Karpas-422 (cell line): ENCODE measurements around the gene ADO. TPM values are rescaled to one million over a fixed set of nuclear protein-coding genes. Genes with fewer than 3 reads are reported as not detected.

Experiments
- DNase-seq: peaks from one replicate; pipeline ENCODE4 v3.0.0-alpha.2; 2015
- H2AFZ ChIP-seq: fragments of 200-600 bp; sonication (generic); 2 replicates; pipeline ENCODE4 v1.6.1; 2014; ENCODE audit warnings: antibody characterized with exemption, low read length, mixed read lengths
- H3K27ac ChIP-seq: fragments of 200-600 bp; sonication (generic); 2 replicates; pipeline ENCODE4 v1.5.1; 2014; ENCODE audit warnings: mild to moderate bottlenecking, low read length, moderate library complexity
- H3K27me3 ChIP-seq: fragments of 200-600 bp; sonication (generic); 2 replicates; pipeline ENCODE4 v1.6.1; 2014; ENCODE audit warnings: low read length, mixed read lengths
- H3K36me3 ChIP-seq: fragments of 200-600 bp; sonication (generic); 2 replicates; pipeline ENCODE4 v1.6.1; 2014; ENCODE audit warnings: low read length, mixed read lengths; ENCODE audit not compliant: insufficient read depth
- H3K4me1 ChIP-seq: fragments of 200-600 bp; sonication (generic); 2 replicates; pipeline ENCODE4 v1.6.1; 2014; ENCODE audit warnings: mild to moderate bottlenecking, low read length, mixed read lengths
- H3K4me2 ChIP-seq: fragments of 200-600 bp; sonication (generic); 2 replicates; pipeline ENCODE4 v1.6.1; 2014; ENCODE audit warnings: low read length, low read depth, mild to moderate bottlenecking; ENCODE audit not compliant: poor library complexity, severe bottlenecking
- H3K4me3 ChIP-seq: fragments of 200-600 bp; sonication (generic); 2 replicates; pipeline ENCODE4 v1.5.1; 2014; ENCODE audit warnings: mild to moderate bottlenecking, antibody characterized with exemption, low read length, mixed read lengths
- H3K79me2 ChIP-seq: fragments of 200-600 bp; sonication (generic); 2 replicates; pipeline ENCODE4 v1.6.1; 2014; ENCODE audit warnings: mild to moderate bottlenecking, low read length, mixed read lengths
- H3K9ac ChIP-seq: fragments of 200-600 bp; sonication (generic); 2 replicates; pipeline ENCODE4 v1.6.0; 2014; ENCODE audit warnings: low read length
- H3K9me2 ChIP-seq: fragments of 200-600 bp; sonication (generic), shearing (Covaris generic); replicated peaks from 2 replicates; pipeline ENCODE4 v1.6.0; 2014; ENCODE audit warnings: mild to moderate bottlenecking, low read length, moderate library complexity; ENCODE audit not compliant: insufficient read depth
- H3K9me3 ChIP-seq: fragments of 300-700, 200-600 bp; sonication (generic); 2 replicates; pipeline ENCODE4 v1.6.1; 2014; ENCODE audit warnings: low read length, mixed read lengths
- H4K20me1 ChIP-seq: fragments of 200-600 bp; sonication (generic); 2 replicates; pipeline ENCODE4 v1.6.1; 2014; ENCODE audit warnings: mild to moderate bottlenecking, antibody characterized with exemption, low read length, low read depth; ENCODE audit not compliant: insufficient read depth
- total RNA-seq: library from RNA; depleted of rRNA; stranded (reverse); fragments of >200 nt; shearing (Covaris generic); gene quantifications from 2 replicates; pipeline ENCODE4 v1.2.3, GENCODE V29; 2014; ENCODE audit warnings: low replicate concordance

Gene ADO
- total RNA-seq, 1 experiment from 2014 or later = 16.4 TPM

DNA sequence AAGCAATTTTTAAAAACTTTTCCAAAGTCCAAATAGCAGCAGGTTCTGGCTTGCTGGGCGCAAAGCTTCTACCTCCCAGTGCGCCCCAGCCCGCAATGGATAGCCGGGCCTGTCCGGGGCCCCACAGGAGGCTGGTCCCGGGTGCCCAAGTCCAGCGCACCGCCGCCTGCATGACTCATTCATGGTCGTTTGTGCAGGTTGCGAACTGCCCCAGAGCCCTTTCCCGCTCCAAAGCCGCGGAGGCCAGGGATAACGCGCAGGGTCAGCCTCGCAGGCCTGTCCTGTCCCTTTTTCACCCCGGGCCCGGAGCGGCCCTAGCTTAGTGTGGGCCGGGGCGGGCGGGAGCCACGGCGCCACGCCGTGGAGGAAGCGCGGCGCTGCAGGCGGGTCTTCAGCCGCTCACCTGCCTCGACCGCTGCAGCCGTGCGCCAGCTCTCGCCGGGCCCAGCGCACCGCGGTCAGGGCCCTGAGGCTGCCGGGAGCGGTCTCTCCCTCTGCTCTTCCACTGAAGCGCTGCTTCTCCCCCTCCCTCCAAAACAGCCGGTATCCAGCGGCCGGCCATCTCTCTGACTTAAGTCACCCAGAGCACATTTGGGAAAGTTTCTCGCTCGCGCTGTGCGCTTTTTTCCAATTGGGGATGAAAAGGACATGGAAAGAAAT is 13.4 kb downstream of the ADO start:
- Histone ChIP-seq H4K20me1 (no peaks in the 10 kb centered on the region), H3K27me3 (no peaks in the 10 kb centered on the region), H3K9me2 (no peaks in the 10 kb centered on the region), H2AFZ (peak overlapping the region; percentile 97), H3K9ac (peak overlapping the region; percentile 72), H3K4me1 (peaks cover 25% of the 10 kb centered on the region), H3K4me3 (peak overlapping the region; percentile 81), H3K36me3 (no peaks in the 10 kb centered on the region), H3K9me3 (no peaks in the 10 kb centered on the region), H3K79me2 (no peaks in the 10 kb centered on the region), H3K27ac (no peak overlapping the region), H3K4me2 (peak overlapping the region; percentile 99)
- peak; percentile 89 for DNase-seq

GRCh38 chr10:62818426-62819011 is 14.0 kb downstream of the ADO start:
- Histone ChIP-seq H3K4me1 (peaks cover 25% of the 10 kb centered on the region), H4K20me1 (no peaks in the 10 kb centered on the region), H3K79me2 (no peaks in the 10 kb centered on the region), H3K9me3 (no peaks in the 10 kb centered on the region), H3K9me2 (no peaks in the 10 kb centered on the region), H3K4me2 (peak overlapping the region; percentile 99), H3K36me3 (no peaks in the 10 kb centered on the region), H3K4me3 (peak overlapping the region; percentile 81), H3K27me3 (no peaks in the 10 kb centered on the region), H3K27ac (no peak overlapping the region), H3K9ac (peak overlapping the region; percentile 40; the same call in 1 of the 2 replicates), H2AFZ (no peak overlapping the region)
- DNase-seq = peak; percentile 43

DNA sequence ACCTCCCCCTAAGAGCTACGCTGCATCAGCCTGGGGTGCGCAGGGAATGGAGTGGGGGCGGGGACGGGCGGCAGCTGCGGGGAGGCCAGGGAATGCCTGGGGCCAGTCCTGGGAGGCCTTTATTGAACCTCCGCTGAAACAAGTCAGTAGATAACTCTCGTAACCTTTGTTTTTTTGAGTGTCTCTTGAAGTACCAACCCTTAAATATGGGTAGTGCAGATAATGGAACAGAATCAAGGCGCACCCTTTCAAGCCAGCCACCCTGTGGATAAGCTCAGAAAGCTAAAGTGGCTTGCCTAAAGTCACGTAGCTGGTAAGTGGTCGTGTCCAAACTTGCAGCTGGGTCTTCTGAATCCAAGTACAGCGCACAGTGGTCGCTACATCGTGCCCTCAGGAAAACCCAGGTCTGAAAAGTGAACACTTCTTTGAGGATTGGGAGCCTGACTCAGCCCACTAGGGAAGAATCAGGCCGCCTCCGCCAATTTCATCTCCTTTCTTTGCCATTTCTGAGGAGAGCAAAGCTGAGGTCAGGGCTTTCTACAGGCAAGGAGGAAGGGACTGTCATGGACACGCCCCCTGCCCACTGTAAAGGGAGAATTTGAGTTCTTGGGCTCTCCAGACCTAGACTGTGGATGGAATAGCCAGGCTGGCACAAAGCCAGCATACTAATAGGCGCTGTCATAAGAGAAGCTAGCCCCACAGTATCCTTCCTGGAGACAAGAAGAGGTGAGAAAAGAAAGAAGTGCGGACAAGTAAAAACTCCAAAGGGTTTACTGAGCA is 14.8 kb downstream of the ADO start:
- H2AFZ ChIP-seq = no peak overlapping the region
- no peaks in the 10 kb centered on the region for H3K27me3 ChIP-seq
- H3K9me3 ChIP-seq = no peaks in the 10 kb centered on the region
- no peak overlapping the region for H3K4me3 ChIP-seq
- no peaks in the 10 kb centered on the region for H3K36me3 ChIP-seq
- no peak for DNase-seq
- no peaks in the 10 kb centered on the region for H3K9me2 ChIP-seq
- H3K4me2 ChIP-seq = peak overlapping the region; percentile 99
- H3K9ac ChIP-seq = no peak overlapping the region
- no peaks in the 10 kb centered on the region for H3K79me2 ChIP-seq
- H4K20me1 ChIP-seq = no peaks in the 10 kb centered on the region
- H3K27ac ChIP-seq = no peak overlapping the region
- H3K4me1 ChIP-seq = peaks cover 25% of the 10 kb centered on the region

GRCh38 chr10:62820586-62820985 is 16.1 kb downstream of the ADO start:
- DNase-seq = no peak
- H3K27me3 ChIP-seq = no peaks in the 10 kb centered on the region
- no peaks in the 10 kb centered on the region for H3K79me2 ChIP-seq
- H3K9me3 ChIP-seq = no peaks in the 10 kb centered on the region
- H3K4me3 ChIP-seq = no peak overlapping the region
- no peaks in the 10 kb centered on the region for H3K9me2 ChIP-seq
- no peak overlapping the region for H2AFZ ChIP-seq
- H4K20me1 ChIP-seq = no peaks in the 10 kb centered on the region
- H3K36me3 ChIP-seq = no peaks in the 10 kb centered on the region
- H3K4me1 ChIP-seq = peaks cover 25% of the 10 kb centered on the region
- H3K27ac ChIP-seq = no peak overlapping the region
- H3K9ac ChIP-seq = no peak overlapping the region
- no peak overlapping the region for H3K4me2 ChIP-seq

- no peaks in the 10 kb centered on the region for H3K9me2 ChIP-seq
- H3K27ac ChIP-seq = no peak overlapping the region
- no peak overlapping the region for H3K4me2 ChIP-seq
- H4K20me1 ChIP-seq = no peaks in the 10 kb centered on the region
- H3K27me3 ChIP-seq = no peaks in the 10 kb centered on the region
- H3K4me1 ChIP-seq = no peaks in the 10 kb centered on the region
- H3K9me3 ChIP-seq = no peaks in the 10 kb centered on the region
- H3K79me2 ChIP-seq = no peaks in the 10 kb centered on the region
- DNase-seq = no peak
- H3K4me3 ChIP-seq = no peak overlapping the region
- no peak overlapping the region for H3K9ac ChIP-seq
- no peaks in the 10 kb centered on the region for H3K36me3 ChIP-seq
- no peak overlapping the region for H2AFZ ChIP-seq
Measured at GRCh38 chr10:62826273-62826672, 21.8 kb downstream of the ADO start.

- no peaks in the 10 kb centered on the region for H3K79me2 ChIP-seq
- H3K9ac ChIP-seq = no peak overlapping the region
- no peaks in the 10 kb centered on the region for H3K9me3 ChIP-seq
- no peak overlapping the region for H3K27ac ChIP-seq
- no peaks in the 10 kb centered on the region for H4K20me1 ChIP-seq
- H3K4me3 ChIP-seq = no peak overlapping the region
- no peak for DNase-seq
- H3K4me2 ChIP-seq = no peak overlapping the region
- H3K9me2 ChIP-seq = no peaks in the 10 kb centered on the region
- no peak overlapping the region for H2AFZ ChIP-seq
- H3K36me3 ChIP-seq = no peaks in the 10 kb centered on the region
- no peaks in the 10 kb centered on the region for H3K4me1 ChIP-seq
- H3K27me3 ChIP-seq = no peaks in the 10 kb centered on the region
Measured at GRCh38 chr10:62829622-62830021, 25.1 kb downstream of the ADO start.

DNA sequence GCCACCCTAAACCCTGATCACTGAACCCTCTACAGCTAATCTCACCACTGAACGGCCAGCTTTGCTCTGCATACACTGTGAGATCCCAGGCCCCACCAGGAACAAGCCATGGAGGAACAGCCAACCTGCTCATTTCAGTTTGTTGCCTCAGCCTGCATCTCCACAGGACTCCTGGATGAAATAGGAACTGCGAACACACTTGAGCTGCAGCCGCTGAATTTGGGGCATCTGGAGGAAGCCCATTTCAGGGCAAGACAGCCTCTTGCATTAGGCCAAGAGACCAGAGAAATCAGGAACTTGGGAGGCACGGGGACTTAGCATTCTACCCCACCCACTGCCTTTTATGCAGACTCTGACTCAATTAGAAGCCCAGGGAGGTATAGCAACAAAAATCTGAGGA is 26.2 kb downstream of the ADO start:
- no peak overlapping the region for H3K4me2 ChIP-seq
- no peaks in the 10 kb centered on the region for H3K79me2 ChIP-seq
- no peak overlapping the region for H3K9ac ChIP-seq
- H3K4me1 ChIP-seq = no peaks in the 10 kb centered on the region
- no peaks in the 10 kb centered on the region for H3K36me3 ChIP-seq
- no peaks in the 10 kb centered on the region for H3K9me2 ChIP-seq
- no peak overlapping the region for H2AFZ ChIP-seq
- DNase-seq = no peak
- no peaks in the 10 kb centered on the region for H3K9me3 ChIP-seq
- H4K20me1 ChIP-seq = no peaks in the 10 kb centered on the region
- H3K27me3 ChIP-seq = no peaks in the 10 kb centered on the region
- no peak overlapping the region for H3K27ac ChIP-seq
- no peak overlapping the region for H3K4me3 ChIP-seq

- Histone ChIP-seq H3K4me1 (no peaks in the 10 kb centered on the region), H3K27ac (no peak overlapping the region), H3K79me2 (no peaks in the 10 kb centered on the region), H3K9me2 (no peaks in the 10 kb centered on the region), H3K9ac (no peak overlapping the region), H3K36me3 (no peaks in the 10 kb centered on the region), H3K4me3 (no peak overlapping the region), H4K20me1 (no peaks in the 10 kb centered on the region), H3K4me2 (no peak overlapping the region), H3K27me3 (no peaks in the 10 kb centered on the region), H3K9me3 (no peaks in the 10 kb centered on the region), H2AFZ (no peak overlapping the region)
- DNase-seq = no peak
Measured at GRCh38 chr10:62831346-62831745, 26.8 kb downstream of the ADO start.
